ENCODE results near the gene SFTPA2. TPM values are rescaled to one million over a fixed set of nuclear protein-coding genes. Genes with fewer than 3 reads are reported as not detected.
"Not testable (repeated sequence)": the region's sequence is repeated elsewhere in the genome, so short reads cannot be mapped to it uniquely, and the experiment has no call there.

SFTPA2 gene

GRCh38 chr10:79509306-79509933 lies 50.8 kb downstream of the SFTPA2 start:
- not testable (repeated sequence) for H3K27ac ChIP-seq (ENCODE audit: low read depth, low read length); H2BK15ac ChIP-seq (replicated peaks; ENCODE audit: low read depth); H2AK5ac ChIP-seq (ENCODE audit: low read length); H2BK5ac ChIP-seq (ENCODE audit: low read length); H3K4ac ChIP-seq (ENCODE audit: low read depth, low read length); H3K4me1 ChIP-seq (ENCODE audit: control insufficient read depth, low read depth, low read length); H3K4me3 ChIP-seq (ENCODE audit: low read length); DNase-seq; H3K23ac ChIP-seq (ENCODE audit: low read length); H3K79me2 ChIP-seq (ENCODE audit: control insufficient read depth, insufficient read depth, low read length); H4K8ac ChIP-seq (ENCODE audit: low read depth, low read length); H3K18ac ChIP-seq (ENCODE audit: low read length); H3K27me3 ChIP-seq (ENCODE audit: insufficient read depth, low read length, poor library complexity); H3K79me1 ChIP-seq (ENCODE audit: low read length); H2BK120ac ChIP-seq (ENCODE audit: low read depth, low read length); H3K9ac ChIP-seq (ENCODE audit: low read length); H3K36me3 ChIP-seq (ENCODE audit: control insufficient read depth, insufficient read depth, low read length); H4K5ac ChIP-seq (ENCODE audit: low read length); H3K56ac ChIP-seq (ENCODE audit: low read length); H3K4me2 ChIP-seq (ENCODE audit: low read length)
- WGBS (ENCODE audit: extremely low coverage, insufficient coverage, low lambda C conversion rate) = no CpG with 5 or more reads among the region's 3 CpGs

DNA sequence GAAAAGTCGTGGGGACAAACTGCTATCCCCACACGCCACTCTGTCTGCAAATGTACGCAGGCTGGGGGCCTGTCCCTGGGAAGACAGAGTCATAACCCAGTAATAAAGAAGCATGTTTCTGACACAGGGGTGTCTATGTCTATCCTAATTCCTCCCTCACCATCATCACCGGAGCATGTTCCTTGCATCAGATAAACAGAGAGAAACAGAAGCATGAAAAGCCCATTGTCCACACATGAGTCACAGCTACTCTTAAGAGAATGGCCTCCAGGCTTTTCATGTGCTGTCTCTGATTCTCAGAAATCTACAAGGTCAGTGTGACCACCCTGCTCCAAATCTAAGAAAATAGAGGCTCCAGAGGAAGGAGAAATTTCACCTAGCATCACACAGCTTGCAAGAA lies 52.0 kb downstream of the SFTPA2 start:
- H2BK120ac ChIP-seq (ENCODE audit: low read depth, low read length); H4K5ac ChIP-seq (ENCODE audit: low read length); H3K56ac ChIP-seq (ENCODE audit: low read length); H3K79me1 ChIP-seq (ENCODE audit: low read length); H3K23ac ChIP-seq (ENCODE audit: low read length); H4K8ac ChIP-seq (ENCODE audit: low read depth, low read length); H3K27me3 ChIP-seq (ENCODE audit: insufficient read depth, low read length, poor library complexity); DNase-seq; H2AK5ac ChIP-seq (ENCODE audit: low read length); H2BK15ac ChIP-seq (replicated peaks; ENCODE audit: low read depth); H2BK5ac ChIP-seq (ENCODE audit: low read length); H3K4me1 ChIP-seq (ENCODE audit: control insufficient read depth, low read depth, low read length); H3K4me3 ChIP-seq (ENCODE audit: low read length); H3K79me2 ChIP-seq (ENCODE audit: control insufficient read depth, insufficient read depth, low read length); H3K9ac ChIP-seq (ENCODE audit: low read length); H3K18ac ChIP-seq (ENCODE audit: low read length); H3K27ac ChIP-seq (ENCODE audit: low read depth, low read length); H3K4ac ChIP-seq (ENCODE audit: low read depth, low read length); H3K4me2 ChIP-seq (ENCODE audit: low read length); H3K36me3 ChIP-seq (ENCODE audit: control insufficient read depth, insufficient read depth, low read length): not testable (repeated sequence)
- WGBS (ENCODE audit: extremely low coverage, insufficient coverage, low lambda C conversion rate) = no CpG with 5 or more reads among the region's 4 CpGs

GRCh38 chr10:79507440-79508167 lies 52.6 kb downstream of the SFTPA2 start:
- H3K56ac ChIP-seq (ENCODE audit: low read length) = no peak overlapping the region
- no peaks in the 10 kb centered on the region for H3K79me2 ChIP-seq (ENCODE audit: control insufficient read depth, insufficient read depth, low read length)
- H3K79me1 ChIP-seq (ENCODE audit: low read length) = no peaks in the 10 kb centered on the region
- H2BK120ac ChIP-seq (ENCODE audit: low read depth, low read length) = no peak overlapping the region
- no peak overlapping the region for H2BK15ac ChIP-seq (replicated peaks; ENCODE audit: low read depth)
- H3K4me3 ChIP-seq (ENCODE audit: low read length) = no peak overlapping the region
- H3K4me1 ChIP-seq (ENCODE audit: control insufficient read depth, low read depth, low read length) = no peaks in the 10 kb centered on the region
- H3K27me3 ChIP-seq (ENCODE audit: insufficient read depth, low read length, poor library complexity) = no peaks in the 10 kb centered on the region
- H3K4ac ChIP-seq (ENCODE audit: low read depth, low read length) = no peak overlapping the region
- H2BK5ac ChIP-seq (ENCODE audit: low read length) = no peak overlapping the region
- no peak overlapping the region for H3K27ac ChIP-seq (ENCODE audit: low read depth, low read length)
- no peak for DNase-seq
- no peaks in the 10 kb centered on the region for H3K36me3 ChIP-seq (ENCODE audit: control insufficient read depth, insufficient read depth, low read length)
- H4K5ac ChIP-seq (ENCODE audit: low read length) = no peak overlapping the region
- no peak overlapping the region for H4K8ac ChIP-seq (ENCODE audit: low read depth, low read length)
- WGBS (ENCODE audit: extremely low coverage, insufficient coverage, low lambda C conversion rate) = no CpG with 5 or more reads among the region's 9 CpGs
- H3K23ac ChIP-seq (ENCODE audit: low read length) = no peak overlapping the region
- H3K9ac ChIP-seq (ENCODE audit: low read length) = no peak overlapping the region
- no peak overlapping the region for H3K18ac ChIP-seq (ENCODE audit: low read length)
- H3K4me2 ChIP-seq (ENCODE audit: low read length) = no peak overlapping the region
- no peak overlapping the region for H2AK5ac ChIP-seq (ENCODE audit: low read length)

Small RNAs within 50 kb of the gene (small RNA-seq; reads per million reads assigned to genes)
- gene BX248123.2 (ENCODE audit: insufficient read depth) (not detected), gene RPS12P18 (ENCODE audit: insufficient read depth) (not detected)
